ENCODE measurements around the gene IL6ST.
"Not testable (repeated sequence)": the region's sequence is repeated elsewhere in the genome, so short reads cannot be mapped to it uniquely, and the experiment has no call there.

Gene IL6ST

GRCh38 chr5:55988979-55989638 lies 5.7 kb downstream of the IL6ST start:
- Histone ChIP-seq H3K9me3 (no peaks in the 10 kb centered on the region), H3K4me3 (ENCODE audit: low read depth in 1 of 2, low read length in 1 of 2) (no peak overlapping the region), H3K27me3 (peaks cover 36% of the 10 kb centered on the region), H3K36me3 (no peaks in the 10 kb centered on the region), H3K4me1 (ENCODE audit: control insufficient read depth in 1 of 2, insufficient read depth in 1 of 2, low read depth in 1 of 2, low read length in 1 of 2) (peaks cover 6 to 18% of the 10 kb centered on the region in 2 experiments), H3K27ac (no peak overlapping the region)
- TF ChIP-seq CTCF (IDR thresholded peaks at IDR 0.05) = no peak

- not testable (repeated sequence) for H3K4me3 ChIP-seq (ENCODE audit: low read depth in 1 of 2, low read length in 1 of 2); H3K27ac ChIP-seq; H3K9me3 ChIP-seq; H3K36me3 ChIP-seq
- H3K27me3 ChIP-seq = peaks cover 29% of the 10 kb centered on the region
- H3K4me1 ChIP-seq (ENCODE audit: control insufficient read depth in 1 of 2, insufficient read depth in 1 of 2, low read depth in 1 of 2, low read length in 1 of 2) = peaks cover 0 to 12% of the 10 kb centered on the region in 2 experiments
These were observed 6.3 kb downstream of the IL6ST start for GRCh38 chr5:55988428-55988827.

DNA sequence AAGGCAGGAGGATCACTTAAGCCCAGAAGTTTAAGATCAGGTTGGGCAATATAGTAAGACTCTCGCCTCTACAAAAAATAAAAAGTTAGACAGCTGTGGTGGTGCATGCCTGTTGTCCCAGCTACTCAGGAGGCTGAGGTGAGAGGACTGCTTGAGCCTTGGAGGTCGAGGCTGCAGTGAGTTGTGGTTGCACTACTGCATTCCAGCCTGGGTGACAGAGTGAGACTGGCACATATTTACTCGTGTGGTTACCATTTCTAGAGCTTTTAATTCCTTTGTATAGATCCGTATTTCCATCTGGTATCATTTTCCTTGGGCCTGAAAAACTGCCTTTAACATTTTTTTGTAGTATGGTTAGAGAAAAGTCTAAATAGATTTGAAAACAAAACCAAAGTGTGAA lies 7.8 kb downstream of the IL6ST start:
- Histone ChIP-seq H3K36me3 (no peaks in the 10 kb centered on the region), H3K9me3 (no peaks in the 10 kb centered on the region), H3K4me1 (ENCODE audit: control insufficient read depth in 1 of 2, insufficient read depth in 1 of 2, low read depth in 1 of 2, low read length in 1 of 2) (peaks cover 0 to 2% of the 10 kb centered on the region in 2 experiments), H3K27ac (no peak overlapping the region), H3K27me3 (peaks cover 14% of the 10 kb centered on the region), H3K4me3 (ENCODE audit: low read depth in 1 of 2, low read length in 1 of 2) (no peak overlapping the region)
- TF ChIP-seq CTCF (IDR thresholded peaks at IDR 0.05) = no peak

DNA sequence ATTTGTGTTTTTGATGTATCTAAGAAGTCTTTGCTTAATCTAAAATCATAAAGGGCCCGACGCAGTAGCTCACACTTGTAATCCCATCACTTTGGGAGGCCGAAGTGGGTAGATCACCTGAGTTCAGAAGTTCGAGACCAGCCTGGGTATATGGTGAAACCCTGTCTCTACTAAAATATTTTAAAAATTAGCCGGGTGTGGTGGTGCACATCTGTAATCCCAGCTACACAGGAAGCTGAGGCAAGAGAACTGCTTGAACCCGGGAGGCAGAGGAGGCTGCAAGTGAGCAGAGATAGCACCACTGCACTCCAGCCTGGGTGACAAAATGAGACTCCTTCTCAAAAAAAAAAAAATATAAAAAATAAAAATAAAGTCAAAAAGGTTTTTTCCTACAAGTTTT lies 9.6 kb downstream of the IL6ST start:
- Histone ChIP-seq H3K4me3 (ENCODE audit: low read depth in 1 of 2, low read length in 1 of 2) (no peak overlapping the region), H3K27me3 (no peaks in the 10 kb centered on the region), H3K27ac (no peak overlapping the region), H3K4me1 (ENCODE audit: control insufficient read depth in 1 of 2, insufficient read depth in 1 of 2, low read depth in 1 of 2, low read length in 1 of 2) (no peaks in the 10 kb centered on the region), H3K9me3 (no peaks in the 10 kb centered on the region), H3K36me3 (no peaks in the 10 kb centered on the region)
- TF ChIP-seq CTCF (IDR thresholded peaks at IDR 0.05) = no peak

DNA sequence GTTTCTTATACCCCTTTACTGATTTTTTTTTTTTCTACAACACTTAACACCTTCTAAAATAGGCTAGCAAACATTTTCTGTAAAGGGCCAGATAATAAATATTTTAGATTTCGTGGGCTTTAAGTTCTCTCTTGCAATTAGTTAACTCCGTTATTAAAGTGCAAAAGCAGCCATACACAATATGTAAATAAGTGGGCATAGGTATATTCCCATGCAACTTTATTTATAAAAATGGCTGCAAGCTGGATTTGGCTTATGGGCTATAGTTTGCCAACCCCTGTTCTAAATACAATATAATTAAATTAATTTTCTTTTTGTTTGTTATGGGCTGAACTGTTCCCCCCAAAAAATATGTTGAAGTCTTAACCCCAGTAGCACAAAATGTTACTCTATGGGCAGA lies 10.8 kb downstream of the IL6ST start:
- TF ChIP-seq CTCF (IDR thresholded peaks at IDR 0.05) = no peak
- Histone ChIP-seq H3K4me3 (ENCODE audit: low read depth in 1 of 2, low read length in 1 of 2) (no peak overlapping the region), H3K4me1 (ENCODE audit: control insufficient read depth in 1 of 2, insufficient read depth in 1 of 2, low read depth in 1 of 2, low read length in 1 of 2) (no peaks in the 10 kb centered on the region), H3K36me3 (no peaks in the 10 kb centered on the region), H3K9me3 (no peaks in the 10 kb centered on the region), H3K27me3 (no peaks in the 10 kb centered on the region), H3K27ac (no peak overlapping the region)

- no peak overlapping the region for H3K27ac ChIP-seq
- H3K4me1 ChIP-seq (ENCODE audit: control insufficient read depth in 1 of 2, insufficient read depth in 1 of 2, low read depth in 1 of 2, low read length in 1 of 2) = no peaks in the 10 kb centered on the region
- no peaks in the 10 kb centered on the region for H3K36me3 ChIP-seq
- no peaks in the 10 kb centered on the region for H3K9me3 ChIP-seq
- no peaks in the 10 kb centered on the region for H3K27me3 ChIP-seq
- H3K4me3 ChIP-seq (ENCODE audit: low read depth in 1 of 2, low read length in 1 of 2) = no peak overlapping the region
- no peak for TF ChIP-seq CTCF (IDR thresholded peaks at IDR 0.05)
These were observed 11.8 kb downstream of the IL6ST start for GRCh38 chr5:55982957-55983381.
